Activated T-helper 1 cell treated with anti-CD3 and anti-CD28 coated beads, Interleukin-2, amount 50 U/mL, for 16 hours (primary cell): ENCODE results near the gene RPS28.
"Not testable (repeated sequence)": the region's sequence is repeated elsewhere in the genome, so short reads cannot be mapped to it uniquely, and the experiment has no call there.

Experiments used
- DNase-seq, 2 donors: peaks; one replicate each; pipeline ENCODE4 v3.0.0-alpha.2; 2020; ENCODE audit warnings: low read depth in 1 of 2, low spot score in 1 of 2

RPS28 gene

GRCh38 chr19:8321067-8321985 is at the start of gene RPS28, which contains the start of gene NDUFA7:
TSS of gene RPS28 (plus strand) at chr19:8321496. CDS start at chr19:8321531, 35 bp downstream.
TSS of gene NDUFA7 (minus strand) at chr19:8321375. CDS start at chr19:8321358, 17 bp downstream.
- peak; percentile 94 to 95 for DNase-seq

GRCh38 chr19:8276508-8276907 is 44.8 kb upstream of the RPS28 start:
- not testable (repeated sequence) for DNase-seq

GRCh38 chr19:8291337-8291736 is 30.0 kb upstream of the RPS28 start:
- DNase-seq, result not testable (repeated sequence)

GRCh38 chr19:8302357-8302691 is 19.0 kb upstream of the RPS28 start:
- DNase-seq, result no peak

- DNase-seq, result no peak
These were observed 18.6 kb upstream of the RPS28 start for GRCh38 chr19:8302734-8303133.

GRCh38 chr19:8304841-8305621 is 16.3 kb upstream of the RPS28 start:
- DNase-seq, result no peak

GRCh38 chr19:8305798-8306197 is 15.5 kb upstream of the RPS28 start:
- no peak for DNase-seq

GRCh38 chr19:8306235-8307054 is 14.9 kb upstream of the RPS28 start:
- DNase-seq, result no peak

GRCh38 chr19:8307400-8307964 is 13.8 kb upstream of the RPS28 start:
- DNase-seq, result no peak

GRCh38 chr19:8307965-8308866 is 13.1 kb upstream of the RPS28 start, which contains the start of gene CD320:
TSS of gene CD320 (minus strand) at chr19:8308358. CDS start at chr19:8308290, 68 bp downstream.
- DNase-seq, result peak; percentile 69 to 76

- DNase-seq, result no peak
These were observed 12.4 kb upstream of the RPS28 start for GRCh38 chr19:8308891-8309291.

- no peak for DNase-seq
These were observed 10.8 kb upstream of the RPS28 start for GRCh38 chr19:8310342-8311055.

GRCh38 chr19:8311461-8312260 is 9.6 kb upstream of the RPS28 start:
- DNase-seq, result no peak

- not testable (repeated sequence) for DNase-seq
These were observed 6.2 kb upstream of the RPS28 start for GRCh38 chr19:8314981-8315640.

GRCh38 chr19:8316351-8317125 is 4.8 kb upstream of the RPS28 start:
- DNase-seq, result no peak

- not testable (repeated sequence) for DNase-seq
These were observed 2.5 kb upstream of the RPS28 start for GRCh38 chr19:8318835-8319234.
